ENCODE data around the gene KRT80. TPM values are rescaled to one million over a fixed set of nuclear protein-coding genes. Genes with fewer than 3 reads are reported as not detected.

KRT80 gene
- polyA plus RNA-seq, 12 donors = 4.0 to 13.2 (median 8.4) TPM; not detected in 1

DNA sequence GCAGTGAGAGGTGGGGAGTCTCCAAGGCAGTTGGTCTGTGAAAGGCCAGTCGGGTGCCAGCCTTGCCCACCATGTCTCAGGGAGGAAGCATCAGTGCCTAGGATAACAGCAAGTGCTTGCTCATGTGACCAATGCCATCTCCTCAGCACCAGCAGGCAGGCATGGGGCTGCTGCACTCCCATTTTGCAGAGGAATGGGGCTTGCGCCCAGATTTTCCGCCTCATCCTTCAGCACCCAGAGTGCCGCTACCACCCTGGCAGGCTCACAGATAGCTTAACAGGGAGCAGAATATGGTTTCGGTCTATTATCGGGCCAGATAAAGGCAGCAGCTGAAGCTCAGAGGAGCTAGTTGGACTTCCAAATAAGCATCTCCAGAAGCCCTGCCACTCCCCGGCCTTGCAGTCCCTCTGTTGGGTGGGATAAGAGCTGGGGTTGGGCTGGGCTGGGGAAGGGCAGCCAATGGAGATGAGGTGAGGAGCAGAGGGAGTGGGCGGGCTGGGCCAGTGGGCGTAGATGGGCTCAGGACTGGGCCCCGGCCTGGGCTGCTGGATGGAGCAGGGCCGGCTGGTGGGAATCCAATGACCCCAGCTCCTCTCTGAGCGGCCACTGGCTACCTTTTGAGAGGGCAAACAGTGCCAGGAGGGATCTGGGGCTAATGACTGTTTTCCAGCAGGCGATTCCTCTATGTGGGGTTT, 8.4 kb upstream of the KRT80 start:
- DNase-seq = no peak

DNA sequence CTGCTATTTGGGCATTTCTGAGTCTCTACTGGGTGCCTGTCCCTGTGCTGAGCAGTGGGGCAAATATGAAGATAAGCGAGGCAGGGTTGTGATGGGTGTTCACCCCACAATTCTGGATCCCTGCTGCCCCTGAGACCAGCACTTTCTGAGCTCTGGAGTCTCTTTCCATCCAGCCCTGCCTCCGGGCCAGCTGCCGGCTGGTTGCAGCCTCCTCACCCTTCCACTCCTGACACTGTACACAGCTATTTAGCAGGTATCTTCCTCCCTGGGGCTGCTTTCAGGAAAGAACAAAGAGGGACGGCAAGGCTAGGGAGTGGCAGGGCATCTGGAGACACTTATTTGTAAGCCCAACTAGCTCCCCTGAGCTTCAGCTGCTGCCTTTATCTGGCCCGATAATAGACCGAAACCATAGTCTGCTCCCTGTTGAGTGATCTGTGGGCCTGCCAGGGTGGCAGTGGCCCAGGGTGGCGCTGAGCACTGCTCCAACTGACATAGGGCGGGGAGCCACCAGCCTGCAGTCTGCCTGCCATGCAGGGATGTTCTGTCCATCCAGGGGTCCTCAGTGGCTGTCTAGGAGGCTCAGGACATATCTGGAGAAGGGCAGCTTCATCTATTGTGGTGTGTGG, 7.6 kb upstream of the KRT80 start:
- DNase-seq = no peak

DNA sequence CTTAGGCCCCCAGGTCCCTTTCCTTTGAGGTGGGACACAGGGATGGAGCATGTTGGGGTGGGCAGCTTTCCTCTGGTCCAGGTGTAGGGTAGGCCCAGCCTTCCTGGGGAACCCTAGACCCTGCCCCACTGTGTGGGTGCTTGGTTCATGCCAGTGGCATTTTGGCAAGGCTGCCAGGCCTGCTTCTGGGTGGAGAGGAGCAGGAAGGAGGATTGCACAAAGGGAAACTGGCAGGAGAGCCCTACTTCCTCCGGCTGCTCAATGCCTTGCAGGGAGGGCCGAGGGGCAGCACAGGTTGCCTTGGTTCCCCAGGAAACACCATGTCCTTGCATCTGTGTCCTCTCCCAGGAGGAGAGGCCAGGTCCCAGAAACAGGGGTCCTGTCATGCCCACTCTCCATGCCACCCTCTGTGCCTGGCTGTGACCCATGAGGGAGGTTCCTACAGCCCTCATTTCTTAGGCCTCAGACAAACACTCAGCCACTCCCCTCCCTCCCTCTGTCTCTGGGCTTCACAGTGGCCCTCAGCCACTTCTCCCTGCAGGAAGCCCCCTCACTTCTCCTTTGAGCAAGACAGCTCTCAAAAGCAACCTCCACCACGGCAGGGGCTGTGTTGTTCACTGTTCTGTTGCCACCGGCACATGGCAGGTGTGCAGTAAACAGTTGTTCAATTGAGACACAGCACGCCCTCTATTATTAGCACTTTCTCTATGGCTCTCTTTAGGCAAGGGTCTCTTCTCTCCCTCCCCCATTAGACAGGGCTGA, 6.8 kb upstream of the KRT80 start:
- DNase-seq = no peak

DNA sequence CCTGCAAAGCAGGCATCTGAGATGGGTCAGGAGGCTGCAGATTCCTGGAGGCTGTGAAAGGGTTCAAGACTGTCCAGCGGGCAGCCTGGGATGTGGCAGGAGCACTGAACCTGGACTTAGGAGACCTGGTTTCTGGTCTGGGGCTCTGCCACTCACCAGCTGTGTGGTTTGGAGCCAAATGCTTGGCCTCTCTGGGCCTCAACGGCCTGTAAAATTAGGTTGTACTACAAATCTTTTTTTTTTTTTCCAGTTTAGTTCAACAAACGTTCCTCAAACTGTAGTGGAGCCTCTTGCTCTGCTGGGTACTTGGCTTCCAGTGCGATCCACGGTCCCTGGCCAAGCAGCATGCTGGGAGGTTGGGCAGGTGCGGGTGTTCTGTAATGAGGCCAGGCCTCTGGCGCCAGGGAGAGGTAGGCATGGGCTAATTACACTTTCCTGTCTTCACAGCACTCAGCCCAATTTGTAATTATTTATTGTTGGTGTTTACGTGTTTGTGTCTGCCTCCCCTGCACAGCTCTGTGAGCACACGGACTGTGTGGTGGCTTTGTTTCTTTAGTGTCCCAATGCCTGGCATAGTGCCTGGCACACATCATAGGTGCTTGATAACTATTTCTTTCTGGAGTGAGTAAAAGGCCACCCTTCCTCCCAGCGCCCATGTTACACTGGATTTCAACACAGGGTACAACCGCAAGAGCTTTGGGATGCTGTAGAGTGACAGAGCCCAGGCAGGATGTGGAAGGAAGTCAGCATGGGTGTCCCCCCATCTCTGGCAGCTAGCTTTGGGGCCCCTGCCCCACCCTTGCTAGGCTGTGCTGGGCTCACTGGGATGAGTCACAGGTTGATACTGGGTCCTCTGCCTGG, 5.8 kb upstream of the KRT80 start:
- no peak for DNase-seq

DNA sequence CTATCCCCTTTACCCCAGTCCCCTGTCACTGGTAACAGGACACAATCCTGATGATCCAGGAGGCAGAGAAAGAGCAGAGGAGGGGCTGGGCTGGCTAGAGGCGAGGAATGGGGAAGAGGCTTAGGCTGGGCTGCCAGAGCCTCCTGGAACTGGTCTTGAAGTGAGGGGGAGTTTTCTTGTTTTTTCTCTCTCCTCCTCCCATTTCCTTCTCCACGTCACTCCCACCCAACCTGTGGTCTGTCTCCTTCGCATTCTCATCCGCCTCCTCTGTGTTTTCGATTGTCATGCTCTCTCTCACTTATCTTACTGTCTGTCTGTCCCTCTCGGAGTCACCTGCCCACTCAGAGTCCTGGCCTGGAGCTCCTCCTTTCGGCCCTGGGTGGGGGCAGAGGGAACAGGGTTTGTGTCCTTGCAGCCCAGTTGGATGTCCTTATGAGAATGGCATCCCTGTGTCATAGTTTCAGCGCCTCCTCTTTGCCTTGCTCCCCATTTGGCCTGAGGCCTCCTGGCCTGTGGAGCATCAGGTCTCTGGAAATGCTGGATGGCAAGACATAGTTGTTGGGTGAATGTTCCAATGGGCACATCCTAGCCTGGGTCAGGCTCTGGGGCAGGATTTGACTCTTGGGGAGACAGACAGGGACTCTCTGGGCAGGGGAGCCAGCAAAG, 3.4 kb upstream of the KRT80 start:
- no peak for DNase-seq

DNA sequence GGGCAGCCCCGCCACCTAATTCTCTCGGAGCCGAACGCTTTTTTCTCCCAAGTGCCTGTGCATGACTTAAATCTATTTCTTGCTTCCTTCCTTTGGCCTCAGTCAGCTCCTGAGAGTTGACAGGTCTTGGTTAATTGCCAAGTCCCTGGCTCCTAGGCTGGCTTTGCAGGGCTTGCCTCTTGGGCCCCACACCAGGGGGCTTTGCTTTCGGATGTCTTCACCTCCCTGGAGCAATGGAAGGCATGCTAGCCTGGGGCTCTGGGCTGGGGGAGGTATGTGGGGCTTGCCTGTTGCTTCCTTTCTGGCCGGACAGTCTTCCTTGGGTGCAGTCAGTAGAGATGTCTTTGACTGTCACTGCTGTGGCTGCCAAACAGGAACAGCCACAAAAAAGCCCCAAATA, 2.2 kb upstream of the KRT80 start:
- DNase-seq = no peak

DNA sequence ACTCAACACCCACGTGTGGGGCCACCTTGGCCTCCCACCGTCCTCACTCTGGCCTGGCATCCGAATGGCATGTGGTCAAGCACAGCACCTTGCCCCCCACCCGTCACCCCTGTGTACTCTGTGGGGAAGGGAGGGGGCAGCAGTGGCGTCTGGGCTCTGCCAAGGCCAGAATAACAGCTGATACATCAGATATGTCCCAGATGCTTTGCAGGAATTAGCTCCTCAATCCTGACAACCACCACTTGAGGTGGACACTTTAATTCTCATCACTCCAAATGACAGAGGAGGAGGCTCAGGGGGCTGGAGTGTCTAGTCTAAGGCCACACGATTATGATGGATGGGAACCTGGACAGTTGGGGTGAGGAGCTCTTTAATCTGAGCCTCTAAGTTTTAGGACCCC, 1.7 kb upstream of the KRT80 start:
- DNase-seq = no peak

DNA sequence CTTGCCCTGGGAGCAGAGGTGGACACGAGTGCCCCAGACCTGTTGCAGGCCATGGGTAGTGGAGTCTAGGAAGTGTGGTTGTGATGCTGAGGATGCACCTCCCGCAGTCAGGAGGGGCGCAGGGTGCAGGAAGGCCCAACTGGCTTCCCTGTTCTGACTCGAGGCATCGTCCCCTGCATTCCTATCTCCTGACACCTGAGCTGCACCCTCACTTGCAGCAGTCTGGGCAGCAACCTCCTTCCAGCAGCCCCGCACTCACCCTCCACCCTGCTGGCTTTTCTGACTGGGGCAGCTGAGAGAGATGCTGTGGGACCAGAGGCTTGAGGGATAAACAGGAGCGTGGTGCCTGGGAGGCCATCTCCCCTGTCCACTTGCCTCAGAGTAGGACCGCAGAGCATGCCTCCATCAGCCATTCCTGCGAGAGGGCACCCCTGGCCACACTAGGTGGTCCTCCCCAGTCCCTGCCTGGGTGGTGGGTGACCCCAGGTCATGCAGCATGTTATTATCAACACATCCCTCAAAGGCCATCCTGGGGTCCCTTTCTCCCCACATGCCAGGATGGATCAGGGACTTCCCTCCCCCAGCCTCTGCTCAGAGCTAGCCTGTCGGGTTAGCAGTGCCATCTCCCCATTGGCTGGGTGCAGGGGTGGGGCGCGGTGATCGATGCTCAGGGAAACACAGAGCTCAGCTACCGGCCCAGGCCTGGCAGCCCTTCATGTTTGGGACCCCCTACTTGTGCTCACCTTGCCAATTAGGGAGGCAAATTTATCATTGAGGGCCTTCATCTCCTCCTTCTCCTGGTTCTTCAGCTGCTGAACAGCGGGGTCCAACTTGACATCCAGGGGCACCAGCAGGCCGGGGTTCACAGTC, 719 bp downstream of the KRT80 start:
- DNase-seq = no peak

DNA sequence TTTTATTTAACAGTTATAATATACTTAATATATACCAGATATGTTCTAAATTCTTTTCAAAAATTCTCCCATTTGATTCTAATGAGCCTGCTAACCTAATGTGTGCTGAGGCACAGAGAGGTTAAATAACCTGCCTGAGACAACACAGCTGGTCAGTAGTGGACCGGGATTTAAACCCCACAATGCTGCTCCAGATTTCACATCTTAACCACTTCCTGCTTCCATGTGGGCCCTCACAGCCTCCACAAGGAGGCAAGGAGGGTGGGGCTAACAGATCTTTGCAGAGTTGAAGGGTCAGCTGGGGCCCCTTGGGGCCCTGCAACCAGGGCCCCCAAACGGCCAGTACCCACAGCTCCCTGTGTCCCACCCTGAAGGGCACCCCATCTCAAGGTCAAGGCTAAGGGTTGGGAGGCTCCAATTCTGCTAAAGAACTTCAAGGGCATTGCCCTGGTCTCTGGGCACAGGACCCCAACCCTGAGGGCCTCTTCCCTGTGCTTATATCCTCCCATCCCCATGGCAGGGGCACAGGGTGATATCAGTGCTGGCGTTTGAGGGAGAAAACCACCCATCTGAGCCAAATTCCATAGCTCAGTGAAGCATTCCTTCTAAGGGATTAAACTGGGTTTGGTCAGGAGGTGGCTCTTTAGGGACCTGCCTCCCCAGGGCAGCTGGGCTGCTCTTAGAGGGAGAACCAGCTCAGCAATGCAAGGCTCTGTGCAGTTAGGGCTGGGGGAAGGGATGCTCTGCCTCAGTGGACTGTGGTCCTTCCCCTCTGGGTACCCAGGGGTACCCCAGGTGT, 2.2 kb downstream of the KRT80 start:
- no peak for DNase-seq

DNA sequence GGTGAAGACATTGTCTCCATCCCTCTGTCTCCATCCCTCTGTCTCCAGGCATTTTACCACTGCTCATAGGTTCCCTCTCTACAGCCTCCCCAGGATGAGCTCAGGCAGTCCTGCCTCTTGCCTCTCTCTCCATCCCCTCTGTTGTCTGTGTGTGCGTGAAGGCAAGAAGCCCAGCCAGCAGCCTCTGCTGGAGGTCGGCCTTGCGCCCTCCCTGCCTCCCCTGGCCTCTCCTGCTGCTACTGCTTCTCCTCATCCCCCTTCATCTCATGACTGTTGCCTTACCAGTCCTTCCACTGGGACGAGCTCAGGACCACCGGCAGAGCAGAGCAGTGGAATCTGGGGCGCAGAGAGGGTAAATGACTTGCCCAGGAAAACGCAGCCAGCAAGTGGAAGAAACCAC, 3.2 kb downstream of the KRT80 start:
- DNase-seq = no peak

DNA sequence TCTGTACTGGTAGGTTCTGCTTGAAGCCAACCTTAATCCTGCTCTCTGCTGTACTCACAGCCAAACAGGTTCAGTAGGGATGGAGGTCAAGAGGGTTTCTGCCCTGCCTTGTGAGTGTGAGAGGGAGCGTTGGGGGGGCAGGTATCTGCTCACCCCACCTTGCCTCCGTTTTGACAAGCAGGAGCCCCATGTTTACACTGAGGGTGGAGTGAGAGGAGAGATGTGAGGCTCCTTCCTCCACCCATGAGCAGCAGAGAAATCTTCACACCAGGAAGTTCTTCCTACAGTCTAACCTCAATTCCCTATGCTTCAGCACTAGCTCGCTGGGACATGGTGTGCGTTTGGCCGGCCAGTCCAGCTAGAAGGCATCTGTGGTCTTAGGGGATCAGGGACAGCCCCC, 4.2 kb downstream of the KRT80 start:
- no peak for DNase-seq

DNA sequence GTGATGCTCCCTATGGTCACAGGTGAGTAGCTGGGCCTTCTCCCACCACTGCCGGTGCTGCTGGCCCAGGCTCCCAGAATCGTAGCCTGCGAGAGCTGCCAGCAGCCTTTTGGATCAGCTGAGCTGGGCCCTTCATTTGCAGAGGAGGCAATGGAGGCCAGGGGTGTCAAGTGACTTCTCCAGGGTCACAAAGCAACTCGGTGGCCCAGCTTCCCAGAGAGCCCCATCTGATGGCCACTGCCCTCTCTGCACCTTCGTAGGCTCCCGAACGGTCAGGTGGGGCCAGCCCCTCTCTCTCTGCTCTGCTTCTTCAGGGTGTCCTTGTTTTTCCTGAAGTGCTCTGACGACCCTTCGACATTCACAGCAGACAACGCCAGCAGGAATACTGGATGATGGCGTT, 4.6 kb downstream of the KRT80 start:
- no peak for DNase-seq

DNA sequence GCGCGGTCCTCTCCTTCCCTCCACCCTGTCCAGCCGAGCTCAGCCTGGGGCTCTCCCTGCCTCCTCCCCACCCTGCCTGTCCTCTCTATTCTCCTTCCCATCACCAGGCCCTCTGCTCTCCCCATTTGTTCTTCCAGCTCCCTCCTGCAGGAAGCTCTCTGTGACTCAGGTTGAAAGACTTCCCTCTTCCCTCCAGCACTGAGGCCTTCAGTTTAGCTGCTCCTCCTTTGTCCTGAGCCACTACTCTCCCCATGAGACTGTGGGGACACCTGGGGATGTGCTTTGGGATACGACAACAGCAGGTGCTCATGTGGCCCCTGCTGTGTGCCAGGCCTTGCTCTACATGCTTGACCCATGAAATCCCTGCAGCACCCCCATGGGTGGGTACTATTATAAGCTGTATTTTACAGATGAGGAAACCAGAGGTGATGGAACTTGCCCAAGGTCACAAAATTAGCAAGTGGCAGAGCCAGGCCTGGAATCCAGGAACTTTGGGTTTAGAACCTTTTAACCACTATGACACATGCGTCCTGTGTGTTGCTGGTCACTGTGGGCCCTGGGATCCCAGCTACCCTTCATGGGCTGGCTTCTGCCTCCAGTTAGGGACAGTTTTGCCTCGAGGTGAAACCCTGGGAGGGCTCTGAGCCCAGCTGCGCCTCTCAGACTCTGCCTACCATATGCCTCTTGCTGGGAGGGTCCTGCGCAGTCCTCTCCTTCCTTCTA, 5.5 kb downstream of the KRT80 start:
- no peak for DNase-seq

DNA sequence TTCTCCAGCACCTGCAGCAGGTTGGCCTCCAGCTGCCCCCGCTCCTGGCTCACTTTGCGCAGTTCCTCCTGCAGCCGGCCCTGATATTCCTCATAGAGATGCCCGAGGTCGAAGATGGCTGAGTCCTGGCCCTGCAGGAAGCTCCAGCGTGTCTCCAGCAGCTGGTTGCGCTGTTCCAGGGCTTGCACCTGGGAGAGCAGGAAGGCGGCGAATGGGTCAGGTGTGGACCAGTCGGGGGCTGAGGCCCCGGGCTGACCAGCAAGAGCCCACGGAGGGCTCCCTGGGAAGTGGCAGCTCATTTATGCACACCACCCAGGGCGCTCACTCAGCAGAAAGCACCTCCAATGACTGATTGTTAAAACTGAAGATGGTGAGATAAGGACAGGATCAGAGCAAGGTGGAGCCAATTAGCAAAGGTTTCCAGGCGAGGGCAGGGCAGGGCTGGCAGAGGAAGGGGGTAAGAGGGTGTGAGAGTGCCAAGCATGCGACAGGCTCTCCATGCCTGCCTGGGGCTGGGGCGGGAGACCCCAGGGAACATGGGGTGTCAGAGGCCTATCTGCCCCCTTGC, 6.3 kb downstream of the KRT80 start:
- DNase-seq = no peak

DNA sequence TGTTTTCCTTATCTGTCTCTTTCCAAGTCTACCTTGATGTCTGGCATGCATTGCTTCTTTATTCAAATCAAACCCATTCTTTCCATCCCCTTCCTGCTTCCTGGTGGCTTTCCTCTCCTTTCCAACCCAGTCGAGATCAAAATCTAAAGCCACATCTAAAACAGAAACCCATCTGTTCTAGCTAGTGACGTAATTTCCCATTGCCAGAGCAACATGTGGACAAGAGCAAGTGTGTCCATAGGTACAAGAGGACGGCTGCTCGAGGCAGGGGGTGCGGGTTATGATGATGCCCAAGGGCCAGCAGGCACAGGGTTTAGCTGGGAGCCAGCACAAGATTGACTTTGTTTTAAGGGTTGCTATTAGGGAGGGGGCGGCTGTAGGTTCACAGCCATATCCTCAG, 7.0 kb downstream of the KRT80 start:
- DNase-seq = no peak

DNA sequence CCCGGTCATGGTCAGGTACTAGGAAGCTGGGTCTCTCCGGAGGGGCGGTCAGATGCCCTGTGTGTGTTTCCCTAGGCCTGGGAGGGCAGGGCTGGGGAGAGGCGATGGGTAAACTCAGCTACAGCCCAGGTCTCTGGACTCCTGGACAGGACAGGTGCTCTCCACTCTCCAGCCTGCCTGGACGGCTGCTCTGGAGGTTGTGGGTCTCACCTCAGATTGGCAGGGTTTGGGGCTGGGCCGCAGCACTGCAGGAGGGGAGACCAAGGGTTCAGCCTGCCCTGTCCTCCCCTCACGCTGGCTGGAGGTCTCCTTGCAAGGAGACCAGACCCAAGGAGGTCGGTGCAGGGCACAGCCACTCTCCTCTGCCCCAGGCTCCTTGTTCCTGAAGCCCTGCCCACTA, 7.8 kb downstream of the KRT80 start:
- DNase-seq = no peak

DNA sequence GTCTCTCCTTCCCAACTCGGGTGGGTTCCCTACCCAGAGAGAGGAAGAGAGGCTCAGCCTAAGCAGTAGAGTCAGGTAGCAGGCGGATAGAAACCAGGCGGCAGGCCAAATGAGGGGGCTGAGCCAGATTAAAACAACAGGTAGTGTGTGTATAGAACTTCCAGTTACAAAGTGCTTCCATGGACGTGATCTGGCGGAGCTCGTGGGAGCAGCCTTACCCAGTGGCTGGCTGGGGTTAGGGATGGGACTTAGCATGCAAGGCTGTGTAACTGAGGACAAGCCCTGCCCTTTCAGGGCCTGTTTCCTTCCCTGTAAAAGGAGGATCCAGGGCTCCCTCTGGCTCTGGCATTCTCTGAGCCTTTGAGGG, 8.3 kb downstream of the KRT80 start:
- DNase-seq = no peak

DNA sequence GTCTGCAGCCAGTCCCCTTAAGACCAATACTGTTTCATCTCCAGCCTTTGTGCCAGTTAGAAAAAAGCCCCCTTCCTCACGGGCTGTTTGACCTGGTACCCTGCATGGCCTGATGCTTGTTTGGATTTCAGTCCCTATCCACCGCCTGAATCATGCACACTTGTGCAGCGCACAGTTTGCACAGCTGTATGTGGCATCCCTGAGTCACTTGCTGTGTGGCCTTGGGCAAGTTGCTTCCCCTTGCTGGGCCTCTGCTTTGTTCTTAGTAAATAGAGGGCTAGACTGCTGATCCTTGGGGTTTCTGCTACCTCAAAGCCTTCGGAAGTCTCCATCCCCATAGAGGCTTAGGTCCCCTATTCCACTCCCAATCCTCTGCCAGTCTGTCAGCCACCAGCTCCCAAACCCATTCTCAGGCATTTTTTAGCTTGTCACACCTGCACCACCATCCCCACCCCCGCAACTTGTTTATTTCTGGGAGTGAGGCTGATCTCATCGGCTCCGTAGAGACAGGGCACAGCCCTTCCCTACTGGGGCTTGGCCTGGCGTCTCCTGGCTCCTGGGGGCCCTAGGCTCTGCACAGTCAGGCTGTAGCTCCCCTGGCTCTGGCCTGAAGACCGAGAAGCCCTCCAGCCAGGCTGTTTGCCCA, 8.8 kb downstream of the KRT80 start:
- DNase-seq = no peak
